ENCODE results near the gene ARL2.

GRCh38 chr11:65032216-65032615 is 18.3 kb downstream of the ARL2 start:
- TF ChIP-seq EZH2 (IDR thresholded peaks at IDR 0.05) (no peak), POLR2AphosphoS5 (IDR thresholded peaks at IDR 0.05; ENCODE audit: borderline replicate concordance, low read depth, low read length) (no peak), FOXP2 (optimal IDR thresholded peaks at IDR 0.05; ENCODE audit: control extremely low read depth, extremely low read length, insufficient read depth) (no peak)

All from SK-N-MC (cell line).